ENCODE measurements around the gene INTS11.
"Not testable (repeated sequence)": the region's sequence is repeated elsewhere in the genome, so short reads cannot be mapped to it uniquely, and the experiment has no call there.

INTS11 gene

GRCh38 chr1:1324524-1325287, at the start of gene INTS11, which contains the start of gene CPTP:
TSS of gene INTS11 (minus strand) at chr1:1324660. CDS start at chr1:1324608, 52 bp downstream.
TSS of gene CPTP (plus strand) at chr1:1324802. CDS start at chr1:1326911, 2,109 bp downstream.
- peak; percentile 95 for DNase-seq (ENCODE audit: low read depth)

- no peak for DNase-seq (ENCODE audit: low read depth)
These were observed 49.5 kb upstream of the INTS11 start for GRCh38 chr1:1373815-1374588.

- no peak for DNase-seq (ENCODE audit: low read depth)
These were observed 48.8 kb upstream of the INTS11 start for GRCh38 chr1:1373051-1373814.

GRCh38 chr1:1371746-1372711, 47.6 kb upstream of the INTS11 start:
- peak; percentile 66 for DNase-seq (ENCODE audit: low read depth)

- DNase-seq (ENCODE audit: low read depth): peak; percentile 47
These were observed 46.9 kb upstream of the INTS11 start for GRCh38 chr1:1371364-1371745.

GRCh38 chr1:1370771-1371300, 46.4 kb upstream of the INTS11 start:
- no peak for DNase-seq (ENCODE audit: low read depth)

- not testable (repeated sequence) for DNase-seq (ENCODE audit: low read depth)
These were observed 45.6 kb upstream of the INTS11 start for GRCh38 chr1:1370094-1370493.

GRCh38 chr1:1367315-1367714, 42.9 kb upstream of the INTS11 start:
- DNase-seq (ENCODE audit: low read depth): no peak

GRCh38 chr1:1366699-1367066, 42.2 kb upstream of the INTS11 start:
- no peak for DNase-seq (ENCODE audit: low read depth)

- no peak for DNase-seq (ENCODE audit: low read depth)
These were observed 41.6 kb upstream of the INTS11 start for GRCh38 chr1:1365875-1366698.

GRCh38 chr1:1364266-1364665, 39.8 kb upstream of the INTS11 start:
- DNase-seq (ENCODE audit: low read depth): no peak

- DNase-seq (ENCODE audit: low read depth): no peak
These were observed 37.5 kb upstream of the INTS11 start for GRCh38 chr1:1361982-1362423.

GRCh38 chr1:1361233-1361981, 36.9 kb upstream of the INTS11 start:
- DNase-seq (ENCODE audit: low read depth): no peak

GRCh38 chr1:1360506-1361169, 36.2 kb upstream of the INTS11 start:
- no peak for DNase-seq (ENCODE audit: low read depth)

- DNase-seq (ENCODE audit: low read depth): no peak
These were observed 35.4 kb upstream of the INTS11 start for GRCh38 chr1:1359664-1360468.

GRCh38 chr1:1359308-1359663, 34.8 kb upstream of the INTS11 start:
- no peak for DNase-seq (ENCODE audit: low read depth)

- no peak for DNase-seq (ENCODE audit: low read depth)
These were observed 34.2 kb upstream of the INTS11 start, which contains the start of gene MXRA8 for GRCh38 chr1:1358433-1359271. TSS of gene MXRA8 (minus strand) at chr1:1358555. CDS start at chr1:1358504, 51 bp downstream.
